ENCODE measurements around the gene SLC35D2.
"Not testable (repeated sequence)": the region's sequence is repeated elsewhere in the genome, so short reads cannot be mapped to it uniquely, and the experiment has no call there.

The SLC35D2 gene

DNA sequence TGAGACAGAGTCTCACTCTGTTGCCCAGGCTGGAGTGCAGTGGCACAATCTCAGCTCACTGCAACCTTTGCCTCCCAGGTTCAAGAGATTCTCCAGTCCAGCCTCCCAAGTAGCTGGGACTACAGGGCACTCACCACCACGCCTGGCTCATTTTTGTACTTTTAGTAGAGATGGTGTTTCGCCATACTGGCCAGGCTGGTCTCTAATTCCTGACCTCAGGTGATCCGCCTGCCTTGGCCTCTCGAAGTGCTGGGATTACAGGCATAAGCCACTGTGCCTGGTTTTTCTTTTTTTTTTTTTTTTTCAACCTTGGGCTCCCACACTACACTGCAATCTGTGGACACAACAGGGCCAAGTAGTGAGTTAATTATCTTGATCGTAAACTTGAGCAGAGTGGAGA, 60.8 kb downstream of the SLC35D2 start:
- DNase-seq (ENCODE audit: low read depth, low spot score); H3K4me3 ChIP-seq (ENCODE audit: low read length): not testable (repeated sequence)

DNA sequence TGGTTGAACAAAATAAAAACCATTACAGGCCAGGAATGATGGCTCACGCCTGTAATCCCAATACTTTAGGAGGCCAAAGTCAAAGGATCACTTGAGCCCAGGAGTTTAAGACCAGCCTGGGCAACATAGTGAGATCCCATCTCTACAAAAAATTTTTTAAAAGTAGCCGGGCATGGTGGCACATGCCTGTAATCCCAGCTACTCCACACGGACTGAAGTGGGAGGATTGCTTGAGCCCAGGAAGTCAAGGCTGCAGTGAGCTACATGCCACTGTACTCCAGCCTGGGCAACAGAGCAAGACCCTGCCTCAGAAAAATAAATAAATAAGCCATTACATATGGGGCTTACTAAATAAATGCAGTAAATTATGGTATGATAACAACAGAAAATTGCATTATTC, 61.3 kb downstream of the SLC35D2 start:
- not testable (repeated sequence) for DNase-seq (ENCODE audit: low read depth, low spot score); H3K4me3 ChIP-seq (ENCODE audit: low read length)

DNA sequence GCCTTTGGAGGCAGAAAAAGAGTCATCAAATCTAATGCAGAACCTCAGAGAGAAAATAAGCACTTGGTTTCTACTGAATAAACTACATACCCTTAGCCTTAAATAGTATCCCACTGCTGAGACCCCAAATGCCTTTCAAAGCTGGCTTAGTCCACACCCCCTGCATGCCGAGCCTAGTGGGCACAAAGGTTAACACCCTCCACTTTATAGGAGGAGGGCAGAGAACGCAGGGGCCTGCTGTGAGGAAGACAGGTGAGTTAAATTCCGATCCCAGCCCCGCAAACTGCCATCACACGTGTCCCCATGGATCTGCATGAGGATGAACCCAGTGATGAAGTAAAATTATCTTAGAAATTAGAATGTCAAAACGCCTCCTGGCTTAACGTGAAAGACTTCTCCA, 62.0 kb downstream of the SLC35D2 start:
- DNase-seq (ENCODE audit: low read depth, low spot score): no peak
- no peak overlapping the region for H3K4me3 ChIP-seq (ENCODE audit: low read length)

DNA sequence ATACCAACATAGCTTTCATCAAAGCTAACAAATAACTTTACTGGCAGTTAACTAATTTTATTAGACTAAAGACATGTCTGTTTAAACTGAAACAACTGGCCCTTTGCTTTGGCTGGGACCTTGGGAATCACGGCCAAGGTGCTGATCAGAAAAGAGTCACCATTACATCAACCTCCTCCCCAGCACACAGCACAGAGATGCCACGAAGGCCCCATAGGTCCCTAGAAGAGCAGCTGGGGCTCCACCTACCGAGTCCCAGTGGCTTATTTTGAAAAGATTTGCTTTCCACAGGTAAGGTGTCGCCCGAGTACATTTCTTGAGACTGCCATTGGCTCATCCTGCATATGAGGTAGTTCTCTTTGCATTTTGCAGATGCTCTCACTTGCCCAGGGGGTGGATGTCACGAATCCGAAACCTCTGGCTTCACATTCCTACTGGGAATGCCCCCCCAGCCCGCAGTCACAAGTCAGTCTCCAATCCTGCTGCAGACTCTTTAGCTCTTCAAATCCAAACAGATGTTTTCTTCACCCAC, 62.7 kb downstream of the SLC35D2 start:
- H3K4me3 ChIP-seq (ENCODE audit: low read length): no peak overlapping the region
- DNase-seq (ENCODE audit: low read depth, low spot score): no peak

DNA sequence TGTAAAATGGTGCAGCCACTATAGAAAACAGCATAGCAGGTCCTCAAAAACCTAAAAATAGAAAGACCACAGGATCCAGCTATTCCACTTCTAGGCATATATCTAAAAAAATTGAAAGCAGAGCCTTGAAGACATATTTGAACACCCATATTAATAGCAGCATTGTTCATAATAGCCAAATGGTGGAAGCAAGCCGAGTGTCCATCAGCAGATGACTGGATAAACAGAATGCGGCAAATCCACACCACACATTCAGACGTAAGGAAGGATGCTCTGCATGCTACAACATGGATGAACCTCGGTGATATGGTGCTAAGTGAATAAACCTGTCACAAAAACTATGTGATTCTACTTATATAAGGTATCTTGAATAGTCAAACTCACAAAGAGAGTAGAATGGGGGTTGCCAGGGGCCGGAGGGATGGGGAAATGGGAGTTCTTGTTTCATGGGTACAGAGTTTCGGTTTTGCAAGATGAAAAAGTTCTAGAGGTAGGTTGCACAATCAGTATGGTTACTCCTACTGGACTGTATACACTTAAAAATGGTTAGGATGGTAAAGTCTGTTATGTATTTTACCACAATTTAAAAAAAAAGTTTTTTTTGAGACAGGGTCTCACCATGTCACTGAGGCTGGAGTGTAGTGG, 64.5 kb downstream of the SLC35D2 start:
- H3K4me3 ChIP-seq (ENCODE audit: low read length): no peak overlapping the region
- DNase-seq (ENCODE audit: low read depth, low spot score): no peak

DNA sequence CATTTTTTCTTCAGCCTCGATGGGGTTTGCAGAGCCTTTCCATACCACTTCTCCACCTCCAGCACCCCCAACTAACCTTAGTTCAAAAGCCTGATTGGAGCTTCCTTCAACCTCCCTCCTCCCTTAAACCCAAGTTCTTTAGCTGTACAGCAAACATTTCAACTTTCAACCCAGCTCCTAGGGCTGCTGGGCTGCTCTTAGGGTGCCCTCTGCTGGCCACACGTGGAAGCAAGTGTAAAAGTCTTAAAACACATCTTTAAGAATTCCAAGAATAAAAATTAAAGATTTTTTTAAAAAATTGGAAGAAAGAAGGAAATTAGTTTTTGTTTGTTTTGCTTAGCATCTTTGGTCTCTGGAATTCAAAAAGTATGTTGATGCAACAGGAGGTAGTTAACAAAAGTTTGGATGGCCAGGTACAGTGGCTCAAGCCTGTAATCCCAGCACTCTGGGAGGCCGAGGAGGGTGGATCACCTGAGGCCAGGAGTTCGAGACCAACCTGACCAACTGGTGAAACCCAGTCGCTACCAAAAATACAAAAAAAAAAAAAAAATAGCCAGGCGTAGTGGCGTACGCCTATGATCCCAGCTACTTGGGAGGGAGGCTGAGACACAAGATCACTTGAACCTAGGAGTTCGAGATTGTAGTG, 66.1 kb downstream of the SLC35D2 start:
- no peak overlapping the region for H3K4me3 ChIP-seq (ENCODE audit: low read length)
- DNase-seq (ENCODE audit: low read depth, low spot score): peak; percentile 44

DNA sequence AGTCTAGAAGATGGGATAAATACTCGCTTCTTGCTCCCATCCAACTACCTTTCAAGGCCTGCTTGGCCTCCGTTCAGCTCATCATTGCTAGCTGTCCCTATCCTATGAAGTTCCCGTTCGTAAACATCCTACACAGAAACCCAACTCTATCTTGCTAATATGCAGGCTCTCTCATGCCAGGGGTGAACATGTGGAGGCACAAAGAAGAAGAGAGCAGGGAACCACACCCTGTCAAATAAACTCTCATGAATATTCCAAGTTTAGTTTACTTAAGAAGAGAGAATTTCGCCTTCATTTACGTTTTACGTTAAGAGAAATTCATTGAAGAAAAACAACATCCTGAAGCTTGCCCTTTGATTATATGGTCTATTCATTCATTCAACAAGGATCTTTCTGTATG, 73.7 kb downstream of the SLC35D2 start:
- no peak overlapping the region for H3K4me3 ChIP-seq (ENCODE audit: low read length)
- DNase-seq (ENCODE audit: low read depth, low spot score): no peak

DNA sequence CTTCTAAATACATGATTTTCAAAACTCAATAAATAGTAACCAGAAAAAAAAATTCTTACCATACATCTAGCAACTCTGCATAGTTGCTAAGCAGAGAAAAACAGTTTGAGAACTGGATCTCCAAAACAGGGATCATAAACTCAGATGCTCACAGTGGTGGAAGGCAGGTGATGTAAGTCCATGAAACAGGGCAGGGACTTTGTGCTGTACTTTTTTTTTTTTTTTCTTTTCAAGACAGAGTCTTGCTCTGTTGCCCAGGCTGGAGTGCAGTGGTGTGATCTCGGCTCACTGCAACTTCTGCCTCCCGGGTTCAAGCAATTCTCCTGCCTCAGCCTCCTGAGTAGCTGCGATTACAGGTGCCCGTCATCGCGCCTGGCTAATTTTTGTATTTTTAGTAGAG, 76.6 kb downstream of the SLC35D2 start:
- DNase-seq (ENCODE audit: low read depth, low spot score); H3K4me3 ChIP-seq (ENCODE audit: low read length): not testable (repeated sequence)

DNA sequence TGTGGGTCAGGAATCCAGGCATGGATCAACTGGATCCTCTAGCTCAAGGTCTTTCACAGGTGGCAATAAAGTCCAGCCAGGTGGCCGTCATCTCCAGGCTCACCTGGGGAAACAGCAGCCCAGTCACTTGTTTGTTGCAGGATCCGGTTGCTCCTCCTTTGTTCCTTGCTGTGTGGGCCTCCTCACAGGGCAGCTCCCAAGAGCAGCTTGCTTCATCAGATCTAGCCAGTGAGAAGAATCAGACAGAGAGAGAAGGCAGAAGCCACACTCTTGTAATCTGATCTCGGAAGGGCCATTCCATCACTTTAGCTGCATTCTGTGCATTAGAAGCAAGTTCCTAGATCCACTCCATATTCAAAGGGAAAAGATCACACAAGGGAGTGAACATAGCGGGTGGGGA, 78.3 kb downstream of the SLC35D2 start:
- DNase-seq (ENCODE audit: low read depth, low spot score): no peak
- no peak overlapping the region for H3K4me3 ChIP-seq (ENCODE audit: low read length)

DNA sequence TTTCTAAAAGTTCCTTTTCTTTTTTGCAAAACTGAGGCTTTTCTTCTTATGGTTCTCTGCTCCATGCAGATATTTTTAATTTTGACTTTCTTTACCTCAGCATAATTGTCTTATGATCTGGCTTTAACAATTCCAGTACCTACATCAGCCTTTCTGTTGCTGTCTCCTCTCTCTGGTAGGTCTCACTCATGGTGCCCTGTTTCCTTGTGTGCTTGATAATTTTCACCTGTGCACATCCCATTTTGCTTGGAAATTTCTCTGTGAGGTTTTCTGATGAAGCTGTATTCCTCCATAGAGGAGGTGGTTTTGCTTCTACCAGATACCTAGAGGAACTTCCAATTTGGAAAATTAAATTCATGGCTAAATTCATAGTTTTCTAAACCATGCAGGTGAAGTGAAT, 79.3 kb downstream of the SLC35D2 start:
- no peak for DNase-seq (ENCODE audit: low read depth, low spot score)

DNA sequence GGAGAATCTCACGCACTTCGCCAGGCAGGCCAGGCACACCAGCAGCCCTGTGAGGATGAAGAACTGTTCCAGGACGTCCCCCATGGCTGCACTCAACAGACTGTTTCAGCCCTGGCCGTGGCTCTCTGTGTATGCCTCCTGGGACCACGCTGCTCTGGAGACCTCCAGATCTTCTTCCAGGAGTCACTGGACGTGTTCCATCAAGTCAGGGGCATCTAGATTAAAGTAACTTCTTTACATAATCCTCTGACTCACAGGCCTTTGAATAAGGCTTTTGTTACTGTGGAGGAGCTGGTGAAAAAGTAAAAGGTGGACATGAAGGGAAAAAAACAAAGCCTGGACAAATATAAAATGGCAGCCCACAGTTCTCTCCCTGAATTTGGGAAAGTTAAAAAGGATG, 81.5 kb downstream of the SLC35D2 start, which contains the start of gene HSD17B3:
TSS of gene HSD17B3 (minus strand) at position 156 of the 400 bp plus-strand sequence. CDS start at position 84, 72 bp downstream.
- no peak for DNase-seq (ENCODE audit: low read depth, low spot score)
- H3K4me3 ChIP-seq (ENCODE audit: low read length): no peak within 1 kb of the TSS

More for the DNA sequence above, 79.3 kb downstream of the SLC35D2 start:
- no peak overlapping the region for H3K4me3 ChIP-seq (ENCODE audit: low read length)

DNA sequence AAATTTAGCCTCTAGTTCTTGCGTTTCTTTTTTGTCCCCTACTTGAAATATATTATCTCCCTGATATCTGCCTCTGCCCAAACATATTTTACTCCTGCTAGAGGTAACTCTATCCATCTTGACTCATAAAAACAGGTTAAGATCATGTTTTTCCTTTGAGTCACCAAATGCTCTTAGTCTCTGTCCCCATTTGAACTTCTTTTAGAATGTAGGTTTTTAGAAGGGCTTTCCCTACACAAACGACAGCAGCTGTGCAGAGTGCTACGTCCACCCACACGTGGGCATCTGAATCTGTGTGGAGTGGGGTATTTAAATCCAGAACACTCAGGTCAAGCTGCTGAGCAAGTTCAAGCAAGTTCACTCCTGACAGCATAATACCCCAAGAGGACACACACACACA, 83.7 kb downstream of the SLC35D2 start:
- DNase-seq (ENCODE audit: low read depth, low spot score): no peak
- no peak overlapping the region for H3K4me3 ChIP-seq (ENCODE audit: low read length)

DNA sequence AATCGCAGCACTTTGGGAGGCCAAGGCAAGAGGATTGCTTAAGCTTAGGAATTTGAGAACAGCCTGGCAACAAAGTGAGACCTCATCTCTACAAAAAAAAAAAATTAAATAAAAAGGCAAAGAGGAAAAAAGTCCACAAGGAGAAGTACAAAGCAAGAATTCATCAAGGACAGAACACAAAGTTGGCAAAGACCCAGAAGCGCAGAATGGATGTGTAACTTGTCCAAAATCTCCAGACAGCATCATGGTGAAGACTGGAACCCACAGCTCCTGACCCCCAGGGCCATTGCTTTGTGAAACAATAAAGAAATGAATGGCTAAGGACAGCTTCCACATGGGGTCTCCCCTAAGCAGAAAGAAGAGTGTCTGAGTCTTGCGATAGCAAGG, 89.4 kb downstream of the SLC35D2 start:
- H3K4me3 ChIP-seq (ENCODE audit: low read length): no peak overlapping the region
- no peak for DNase-seq (ENCODE audit: low read depth, low spot score)

DNA sequence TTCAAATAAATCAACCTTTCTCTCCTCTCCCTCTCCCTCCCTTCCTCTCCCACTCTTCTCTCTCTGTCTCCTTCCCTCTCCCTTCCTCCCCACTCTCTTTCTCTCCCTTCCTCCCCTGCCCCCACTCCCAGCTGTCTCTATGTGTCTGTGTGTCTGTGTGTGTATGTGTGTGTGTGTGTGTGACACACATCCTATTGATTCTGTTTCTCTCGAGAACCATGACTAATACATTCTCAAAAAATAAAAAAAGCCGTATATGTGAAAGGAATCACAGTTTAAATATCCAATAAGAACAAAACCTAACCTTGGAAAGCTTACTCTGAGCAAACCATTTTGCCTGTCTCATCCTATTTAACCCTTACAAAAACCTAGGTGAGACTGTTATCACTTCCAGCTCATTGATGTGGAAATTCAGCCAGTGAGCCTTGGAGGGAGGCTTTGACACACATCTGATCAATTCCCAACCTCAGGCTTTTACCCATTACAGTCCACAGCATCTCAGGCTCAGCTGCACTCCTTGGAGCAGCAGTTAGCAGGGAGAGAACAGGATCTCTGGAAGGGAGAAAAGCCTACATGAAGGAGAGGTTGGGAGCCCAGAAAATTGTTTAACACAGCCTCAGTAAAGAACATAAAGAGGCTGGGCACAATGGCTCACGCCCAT, 89.9 kb downstream of the SLC35D2 start:
- DNase-seq (ENCODE audit: low read depth, low spot score): no peak
- H3K4me3 ChIP-seq (ENCODE audit: low read length): no peak overlapping the region

DNA sequence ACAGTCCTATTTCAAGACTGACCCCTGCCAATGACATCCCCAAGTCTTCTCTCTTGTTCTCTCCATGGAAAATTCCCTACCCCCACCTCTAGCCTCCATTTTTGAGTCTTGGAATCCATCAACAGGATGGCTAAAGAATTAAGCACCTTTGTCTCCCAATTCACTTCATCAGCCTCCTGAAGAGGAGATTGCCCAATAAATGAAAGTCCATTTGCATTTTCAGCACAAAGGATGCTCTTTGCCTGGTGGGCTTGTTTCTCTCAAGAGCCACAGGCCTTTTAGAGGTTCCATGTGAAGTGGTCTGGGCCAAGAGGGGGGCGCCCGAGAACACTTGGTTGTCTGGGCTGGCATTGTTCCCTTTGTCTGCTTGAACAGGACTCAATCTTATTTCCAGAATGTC, 94.1 kb downstream of the SLC35D2 start:
- no peak for DNase-seq (ENCODE audit: low read depth, low spot score)
- H3K4me3 ChIP-seq (ENCODE audit: low read length): no peak overlapping the region

DNA sequence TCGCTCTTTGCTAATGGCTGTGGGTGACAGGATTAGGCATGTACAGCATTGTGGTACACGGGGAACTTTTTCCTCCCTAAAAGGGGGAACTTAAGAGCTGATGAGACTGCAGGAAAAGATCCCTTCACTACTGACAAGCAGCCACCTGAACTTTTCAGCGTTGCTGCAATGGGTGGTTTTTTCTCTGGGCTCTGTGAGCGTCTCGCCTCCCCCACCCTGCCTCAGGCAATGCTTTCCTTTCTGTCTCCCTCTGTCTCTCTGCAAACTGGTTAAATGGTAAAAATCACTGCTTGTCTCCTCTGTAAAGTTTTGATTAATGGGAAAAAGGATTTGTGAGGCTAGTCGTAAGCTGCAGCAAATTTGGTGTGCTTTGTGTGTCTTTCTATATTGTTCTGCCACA, 101.9 kb downstream of the SLC35D2 start:
- no peak for DNase-seq (ENCODE audit: low read depth, low spot score)
- H3K4me3 ChIP-seq (ENCODE audit: low read length): no peak overlapping the region

DNA sequence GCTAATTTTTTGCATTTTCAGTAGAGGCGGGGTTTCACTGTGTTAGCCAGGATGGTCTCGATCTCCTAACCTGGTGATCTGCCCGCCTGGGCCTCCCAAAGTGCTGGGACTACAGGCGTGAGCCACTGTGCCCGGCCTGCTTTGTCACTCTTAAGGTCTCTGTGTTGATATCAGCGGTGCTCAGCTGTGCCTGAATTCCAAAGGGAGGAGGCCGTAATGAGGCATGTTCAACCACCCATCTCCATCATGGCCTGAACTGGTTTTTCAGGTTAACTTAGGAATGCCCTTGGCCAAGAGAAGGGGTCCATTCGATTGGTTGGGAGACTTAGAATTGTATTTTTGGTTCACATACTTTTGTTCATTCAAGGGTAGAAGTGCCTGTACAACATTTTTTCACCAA, 103.6 kb downstream of the SLC35D2 start:
- DNase-seq (ENCODE audit: low read depth, low spot score): no peak
- no peak overlapping the region for H3K4me3 ChIP-seq (ENCODE audit: low read length)

DNA sequence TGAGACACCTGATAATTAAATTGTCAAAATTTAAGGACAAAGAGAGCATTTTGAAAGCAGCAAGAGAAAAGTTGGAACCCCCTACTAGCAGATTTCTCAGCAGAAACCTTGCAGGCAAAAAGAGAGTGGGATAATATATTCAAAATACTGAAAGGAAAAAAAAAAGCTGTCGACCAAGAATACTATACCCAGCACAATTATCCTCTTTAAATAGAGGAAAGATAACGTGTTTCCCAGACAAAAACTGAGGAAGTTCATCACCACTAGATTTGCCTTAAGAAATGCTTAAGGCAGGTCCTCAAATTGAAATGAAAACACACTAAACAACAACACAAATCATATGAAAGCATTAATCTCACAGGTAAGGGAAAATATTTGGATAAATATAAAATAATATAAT, 108.6 kb downstream of the SLC35D2 start:
- no peak for DNase-seq (ENCODE audit: low read depth, low spot score)
- H3K4me3 ChIP-seq (ENCODE audit: low read length): no peak overlapping the region
